Activated CD8-positive, alpha-beta memory T cell treated with anti-CD3 and anti-CD28 coated beads, Interleukin-2, amount 50 U/mL, for 4 hours (primary cell): Measurements from ENCODE around the gene DRD1.

Source experiments
- DNase-seq: peaks from one replicate; pipeline ENCODE4 v3.0.0-alpha.2; 2020

Gene DRD1

DNA sequence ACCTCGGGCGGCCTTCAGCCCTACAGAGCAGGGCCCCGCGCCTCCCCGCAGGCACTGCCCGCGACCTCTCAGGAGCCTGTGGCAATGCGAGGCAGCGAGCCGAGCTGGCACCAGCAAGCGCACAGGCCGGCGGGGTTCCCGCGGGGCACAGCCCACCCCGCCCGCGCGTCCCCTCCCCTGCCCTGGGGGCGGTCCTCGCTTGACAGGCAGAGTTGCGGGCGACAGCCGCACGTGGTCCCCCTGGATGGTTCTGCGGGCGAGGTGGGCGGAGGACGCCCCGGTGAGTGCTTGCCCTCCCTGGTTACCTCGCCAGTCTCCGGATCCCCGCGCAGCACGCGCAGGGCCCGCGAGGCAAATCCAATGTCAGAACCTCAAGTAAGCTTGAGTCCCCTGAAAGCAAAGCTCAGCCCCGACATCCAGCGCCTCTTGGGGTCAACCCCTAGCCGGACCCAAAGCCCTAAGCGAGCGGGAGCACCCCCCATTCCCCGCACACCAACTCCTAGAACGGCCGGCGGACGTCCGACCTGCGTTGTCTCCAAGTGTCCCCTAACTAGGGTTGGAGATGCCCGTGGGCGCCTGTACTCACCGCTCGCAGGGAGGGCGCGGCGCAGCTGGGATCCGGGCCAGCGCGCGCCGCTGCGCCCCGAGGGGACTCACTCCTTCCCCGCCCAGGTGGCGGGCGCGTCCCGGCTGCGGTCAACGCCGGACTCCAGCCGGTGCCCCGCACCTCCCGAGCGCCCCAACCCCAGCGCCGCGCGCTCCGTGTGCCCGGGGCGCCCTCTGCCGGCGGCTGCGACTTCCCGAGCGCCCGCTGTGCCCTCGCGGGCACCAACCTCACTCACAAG lies at the start of gene DRD1:
DRD1 (minus strand) TSS at position 123 of the 845 bp plus-strand sequence. CDS start 1,083 bp downstream, outside the sequence.
- peak; percentile 60 for DNase-seq

DNA sequence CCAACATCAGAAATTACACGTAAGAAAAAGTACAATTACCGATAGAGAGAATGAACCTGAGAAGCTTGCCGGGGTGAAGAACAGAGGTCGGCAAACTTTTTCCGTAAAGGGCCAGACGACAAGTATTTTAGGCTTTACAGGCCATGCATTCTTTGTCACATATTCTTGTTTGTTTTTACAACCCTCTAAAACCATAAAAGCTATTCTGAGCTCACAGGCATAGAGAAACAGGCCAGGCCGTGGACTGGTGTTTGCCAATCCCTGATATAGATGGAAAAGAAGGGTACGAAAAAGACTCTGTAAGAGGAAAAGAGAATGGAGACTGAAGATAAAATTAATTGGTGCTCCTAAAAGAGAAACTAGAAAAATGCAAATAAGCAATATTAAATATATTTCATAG lies 49.7 kb upstream of the DRD1 start:
- DNase-seq, result no peak

GRCh38 chr5:175493260-175493659 lies 49.3 kb upstream of the DRD1 start:
- DNase-seq, result no peak

GRCh38 chr5:175491223-175491622 lies 47.2 kb upstream of the DRD1 start:
- no peak for DNase-seq

DNA sequence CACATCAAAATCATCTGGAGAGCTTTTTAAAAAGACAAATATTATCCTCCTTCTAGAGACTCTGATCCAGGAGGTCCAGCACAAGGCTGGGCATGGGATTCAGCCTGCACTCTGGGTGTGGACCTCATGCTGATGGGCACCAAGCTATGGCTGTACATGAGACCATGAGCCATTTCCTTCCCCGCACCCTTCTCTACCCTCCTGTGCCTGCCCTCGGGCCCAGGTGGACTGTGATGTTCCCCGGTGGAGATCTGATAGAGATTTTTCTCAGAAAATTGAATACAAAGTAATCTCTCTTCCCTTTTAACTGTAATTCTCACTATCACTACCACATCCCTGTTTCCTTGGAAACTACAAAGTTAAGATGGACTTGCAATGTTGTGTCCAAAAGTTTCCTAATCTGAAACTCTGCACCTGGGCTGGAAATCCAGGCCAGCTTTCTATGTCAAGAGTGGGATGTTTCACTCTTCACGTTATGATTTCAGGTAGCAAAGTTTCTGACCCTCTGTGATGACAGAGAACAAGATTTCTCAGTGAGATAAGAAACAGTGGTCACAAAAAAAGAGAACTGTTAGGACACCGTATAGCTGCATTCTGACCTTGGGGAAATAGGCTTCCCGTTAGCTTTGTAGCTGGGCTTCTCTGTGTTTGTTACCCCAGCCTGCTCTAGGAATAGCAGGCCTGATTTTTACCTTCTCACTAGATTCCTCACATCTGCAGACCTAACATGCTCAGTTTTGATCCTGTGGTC lies 45.9 kb upstream of the DRD1 start:
- no peak for DNase-seq

GRCh38 chr5:175487514-175488222 lies 43.7 kb upstream of the DRD1 start:
- no peak for DNase-seq

- DNase-seq, result no peak
Measured at GRCh38 chr5:175485631-175486030, 41.6 kb upstream of the DRD1 start.

DNA sequence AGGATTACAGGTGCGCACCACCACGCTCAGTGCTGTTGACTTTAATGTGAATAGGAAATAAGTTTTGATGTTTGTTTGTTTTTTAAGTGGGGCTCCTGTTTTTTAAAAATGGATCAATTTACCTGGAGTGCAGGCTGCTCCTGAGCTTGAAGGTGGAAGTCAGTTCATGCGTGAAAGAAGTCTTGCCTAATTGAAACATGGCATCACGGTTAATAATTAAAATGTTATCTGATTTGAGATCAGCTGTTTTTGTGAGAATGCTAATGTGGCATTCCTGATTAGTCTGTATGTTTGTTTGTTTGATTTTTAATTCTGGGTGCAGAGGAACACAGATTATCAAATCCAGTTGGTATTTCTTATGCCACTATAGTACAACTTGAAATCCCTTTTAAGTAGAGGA lies 40.8 kb upstream of the DRD1 start:
- no peak for DNase-seq

- no peak for DNase-seq
Measured at GRCh38 chr5:175484322-175484721, 40.3 kb upstream of the DRD1 start.

DNA sequence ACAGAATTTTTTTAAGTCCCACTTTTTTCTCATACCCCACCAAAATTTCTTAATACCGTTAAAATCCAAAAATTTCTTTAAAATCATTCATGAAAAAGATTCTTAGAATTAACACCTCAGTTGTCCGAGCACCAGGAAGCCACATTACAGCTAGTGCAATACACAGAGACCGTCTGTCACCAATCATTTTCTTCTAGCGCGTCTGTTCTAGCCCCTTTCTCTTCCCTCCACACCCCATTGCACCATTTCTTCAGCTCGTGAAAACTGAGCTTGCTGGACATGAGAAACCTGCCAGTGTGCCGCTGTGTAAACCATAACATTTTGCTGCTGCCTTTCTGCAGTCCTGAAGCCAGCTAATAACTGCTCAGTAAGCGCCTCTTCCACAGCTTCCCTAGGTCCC lies 39.4 kb upstream of the DRD1 start:
- DNase-seq, result no peak

DNA sequence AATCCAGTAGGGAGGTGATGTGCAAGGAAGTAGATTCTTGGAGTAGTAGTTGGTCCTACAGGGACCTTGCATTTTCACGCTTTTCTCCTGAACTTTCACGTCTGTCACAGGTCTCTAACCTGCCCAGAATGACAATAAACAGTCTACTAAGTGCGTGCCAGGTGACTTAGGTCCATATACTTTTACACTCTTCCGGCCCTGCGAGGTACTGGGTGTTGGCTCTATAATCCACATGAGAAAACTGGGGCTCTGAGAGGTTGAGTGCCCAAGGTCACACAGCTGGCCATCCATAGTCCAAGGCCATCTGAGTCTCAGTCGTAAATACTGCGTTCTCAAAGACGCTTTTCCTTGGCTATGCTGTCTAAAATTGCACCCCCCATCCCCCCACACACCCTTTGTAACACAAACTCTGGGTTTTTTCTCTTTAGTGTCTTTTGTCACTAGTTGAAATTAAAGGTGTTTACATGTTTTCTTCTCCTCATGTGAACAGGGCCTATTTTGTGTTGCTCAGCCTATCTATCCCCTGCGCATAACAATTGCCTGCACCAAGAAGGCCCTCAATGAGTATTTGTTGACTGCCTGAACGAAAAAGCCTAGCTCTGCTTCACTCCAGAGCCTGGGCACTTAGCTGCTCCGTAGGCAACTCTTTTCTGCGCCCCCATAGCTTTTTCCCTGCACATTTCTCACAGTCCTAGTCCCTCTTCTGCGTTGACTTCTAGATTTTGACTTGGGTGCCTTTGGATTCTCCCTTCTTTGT lies 35.3 kb upstream of the DRD1 start:
- DNase-seq, result no peak

DNA sequence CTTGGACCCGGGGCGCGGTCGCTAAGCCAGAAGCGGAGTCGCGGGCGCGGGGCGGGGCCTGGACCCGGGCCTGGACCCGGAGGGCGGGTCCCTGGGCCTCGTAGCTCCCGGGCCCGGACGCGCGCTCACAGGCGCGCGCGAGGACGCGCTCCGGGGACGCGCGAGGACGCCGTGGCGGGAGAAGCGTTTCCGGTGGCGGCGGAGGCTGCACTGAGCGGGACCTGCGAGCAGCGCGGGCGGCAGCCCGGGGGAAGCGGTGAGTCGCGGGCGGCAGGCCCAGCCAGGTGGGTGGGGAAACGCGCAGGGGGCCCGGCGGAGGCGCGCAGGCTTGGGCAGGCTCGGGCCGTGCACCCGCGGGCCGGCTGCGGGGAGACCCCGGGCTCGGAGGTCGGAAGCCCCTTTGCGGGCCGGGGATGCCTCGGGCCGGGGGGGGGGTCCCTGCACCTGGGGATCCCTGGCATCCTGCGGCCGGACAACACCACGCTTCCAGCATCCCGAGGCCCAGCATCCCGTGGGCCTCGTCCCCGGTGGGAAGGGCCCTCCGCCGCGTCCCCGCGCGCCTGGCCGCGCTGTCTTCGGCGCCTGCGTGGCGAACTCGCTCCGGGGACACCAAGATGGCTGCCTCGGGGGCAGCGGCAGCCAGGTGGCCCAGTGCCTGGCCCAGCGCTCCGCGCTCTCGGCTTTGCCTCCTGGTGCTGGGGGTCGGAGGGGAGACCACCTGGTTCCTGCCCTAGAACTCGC lies 34.6 kb upstream of the DRD1 start, which contains the start of gene SFXN1:
SFXN1 (plus strand) TSS at position 177 of the 741 bp plus-strand sequence. CDS start 13,544 bp downstream, outside the sequence.
- DNase-seq, result peak; percentile 83

GRCh38 chr5:175478008-175478383 lies 34.0 kb upstream of the DRD1 start:
- no peak for DNase-seq

DNA sequence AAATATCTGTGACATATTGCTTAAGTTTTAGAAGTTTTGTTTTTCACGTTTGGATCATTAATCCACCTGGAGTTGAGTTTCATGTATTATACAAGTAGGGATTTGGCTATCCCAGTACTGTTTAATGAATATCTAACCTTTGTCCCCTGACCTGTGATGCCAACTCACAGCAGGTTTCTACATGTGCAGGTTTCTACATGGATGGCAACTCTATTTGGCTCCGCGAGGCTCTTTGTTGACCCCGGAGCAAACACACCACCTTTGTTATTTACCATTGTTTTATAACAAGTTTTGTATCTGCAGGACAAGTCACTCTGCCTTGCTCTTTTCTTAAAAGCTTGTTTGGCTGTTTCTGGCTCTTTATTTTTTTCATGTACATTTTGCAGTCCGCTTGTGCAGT lies 33.5 kb upstream of the DRD1 start:
- DNase-seq, result no peak

DNA sequence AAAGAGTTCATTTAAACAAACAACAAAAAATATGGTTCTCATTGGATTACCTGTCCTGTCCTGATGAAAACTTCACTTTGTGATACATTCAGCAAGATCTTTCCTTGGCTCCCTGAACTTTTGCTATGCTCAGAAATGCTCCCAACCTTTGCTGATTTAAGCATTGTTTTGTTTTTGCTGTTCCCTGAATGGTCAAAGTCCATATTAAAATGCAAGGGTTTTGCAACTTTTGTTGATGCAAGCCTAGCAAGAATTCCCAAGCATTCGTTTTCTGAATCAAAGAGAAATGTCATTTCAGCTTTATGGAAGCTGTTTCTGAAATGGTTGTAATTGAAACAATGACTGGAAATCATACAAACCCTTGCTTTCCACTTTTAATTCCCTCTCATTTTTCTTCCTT lies 31.3 kb upstream of the DRD1 start:
- no peak for DNase-seq

DNA sequence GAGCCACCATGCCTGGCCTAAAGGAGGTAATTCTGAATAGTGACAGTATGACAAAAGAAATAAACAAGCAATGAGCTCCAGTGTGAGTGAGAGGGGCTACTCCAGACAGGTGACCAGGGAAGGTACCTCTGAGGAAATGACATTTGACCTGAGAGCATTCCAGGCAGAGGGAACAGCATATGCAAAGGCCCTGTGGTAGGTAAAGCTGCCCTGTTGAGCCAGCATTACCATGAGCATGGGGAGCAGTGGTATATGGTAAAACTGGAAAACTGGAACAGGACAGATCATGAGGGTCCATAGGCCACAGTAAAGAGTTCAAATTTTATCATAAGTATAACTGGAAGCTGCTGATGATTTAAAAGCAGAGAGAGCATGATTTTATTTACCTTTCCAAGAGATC lies 28.4 kb upstream of the DRD1 start:
- no peak for DNase-seq

DNA sequence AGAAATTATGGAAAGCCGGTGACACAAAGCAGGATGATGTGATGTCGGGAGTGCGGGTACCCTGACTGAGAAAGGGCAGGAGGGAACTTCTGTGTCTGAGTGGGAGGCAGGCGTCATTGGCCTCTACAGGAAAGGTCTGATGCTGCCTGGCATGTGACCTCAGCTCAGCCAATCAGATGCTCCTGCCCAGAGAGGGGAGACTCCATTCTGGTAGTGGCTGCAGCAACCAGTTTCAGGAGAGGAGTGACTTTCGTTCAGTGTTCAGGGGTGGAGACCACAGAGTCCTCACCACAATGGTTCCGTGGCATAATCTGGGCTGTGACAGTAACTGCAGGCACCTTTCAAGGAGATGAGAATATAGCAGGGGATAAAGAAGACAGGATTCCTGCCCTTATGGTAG lies 27.6 kb upstream of the DRD1 start:
- no peak for DNase-seq

GRCh38 chr5:175471196-175471595 lies 27.2 kb upstream of the DRD1 start:
- no peak for DNase-seq

- no peak for DNase-seq
Measured at GRCh38 chr5:175470781-175471180, 26.8 kb upstream of the DRD1 start.

- no peak for DNase-seq
Measured at GRCh38 chr5:175469916-175470315, 25.9 kb upstream of the DRD1 start.

GRCh38 chr5:175468892-175469291 lies 24.9 kb upstream of the DRD1 start:
- no peak for DNase-seq
